OCI-LY7 (cell line): ENCODE measurements around the gene SFTPA2. TPM values are rescaled to one million over a fixed set of nuclear protein-coding genes. Genes with fewer than 3 reads are reported as not detected.
"Not testable (repeated sequence)": the region's sequence is repeated elsewhere in the genome, so short reads cannot be mapped to it uniquely, and the experiment has no call there.

Source experiments
- BruUV-seq: library from RNA; stranded (reverse); fragments of 400-500 nt; replicated peaks from 2 replicates; lab custom pipeline; 2021; lab: Mats Ljungman, UMichigan
- CTCF ChIA-PET: fragments of 300-600 bp; sonication (Branson Sonifier 250); formaldehyde crosslinking; loops from one replicate; lab custom pipeline; 2022; ENCODE audit warnings: antibody characterized with exemption; ENCODE audit not compliant: unreplicated experiment; lab: Charles Lee
- POLR2A ChIA-PET: fragments of 300-600 bp; sonication (Branson Sonifier 250); formaldehyde crosslinking; loops from one replicate; lab custom pipeline; 2022; ENCODE audit warnings: antibody characterized with exemption; lab: Charles Lee
- DNase-seq: peaks from one replicate; pipeline ENCODE4 v3.0.0-alpha.2; 2015; ENCODE audit warnings: low spot score
- H2AFZ ChIP-seq: fragments of 200-600 bp; sonication (generic), shearing (Covaris generic); 2 replicates; pipeline ENCODE4 v1.6.1; 2014; ENCODE audit warnings: mild to moderate bottlenecking, antibody characterized with exemption, low read length, moderate library complexity
- H3K27ac ChIP-seq: fragments of 200-600 bp; sonication (generic); 2 replicates; pipeline ENCODE4 v1.5.1; 2014; ENCODE audit warnings: mixed run types, low read depth, mild to moderate bottlenecking, moderate library complexity, low read length, inconsistent platforms; ENCODE audit not compliant: poor library complexity, severe bottlenecking
- H3K36me3 ChIP-seq: fragments of 200-600 bp; sonication (generic); 2 replicates; pipeline ENCODE4 v1.6.1; 2014; ENCODE audit warnings: mild to moderate bottlenecking, antibody characterized with exemption, low read length, moderate library complexity, mixed read lengths; ENCODE audit not compliant: insufficient read depth
- H3K4me1 ChIP-seq: fragments of 200-600 bp; sonication (generic); 2 replicates; pipeline ENCODE4 v1.5.1; 2014; ENCODE audit warnings: mild to moderate bottlenecking, low read length; ENCODE audit not compliant: insufficient read depth, poor library complexity, severe bottlenecking
- H3K4me2 ChIP-seq: fragments of 200-600 bp; sonication (generic); 2 replicates; pipeline ENCODE4 v1.6.1; 2014; ENCODE audit warnings: mild to moderate bottlenecking, low read length
- H3K4me3 ChIP-seq: fragments of 200-600 bp; sonication (generic); 2 replicates; pipeline ENCODE4 v1.5.1; 2014; ENCODE audit warnings: mild to moderate bottlenecking, low read depth, low read length; ENCODE audit not compliant: poor library complexity, severe bottlenecking
- H3K79me2 ChIP-seq: fragments of 200-600 bp; sonication (generic); 2 replicates; pipeline ENCODE4 v1.6.1; 2016; ENCODE audit warnings: low read depth, mild to moderate bottlenecking, low read length, moderate library complexity, mixed read lengths; ENCODE audit not compliant: insufficient read depth
- H3K9me2 ChIP-seq: fragments of 200-600 bp; sonication (generic); 2 replicates; pipeline ENCODE4 v1.6.1; 2016; ENCODE audit warnings: mild to moderate bottlenecking, low read length, mixed read lengths; ENCODE audit not compliant: insufficient read depth
- H3K9me3 ChIP-seq: fragments of 200-600 bp; sonication (generic); 2 replicates; pipeline ENCODE4 v1.6.1; 2014; ENCODE audit warnings: mild to moderate bottlenecking, mixed run types, low read length, mixed read lengths
- H4K20me1 ChIP-seq: fragments of 200-600 bp; sonication (generic); 2 replicates; pipeline ENCODE4 v1.6.1; 2014; ENCODE audit warnings: mild to moderate bottlenecking, antibody characterized with exemption, low read length, moderate library complexity, mixed read lengths; ENCODE audit not compliant: insufficient read depth
- CTCF ChIP-seq: fragments of 200-600 bp; sonication (generic); conservative IDR thresholded peaks from 2 replicates; pipeline ENCODE4 v1.5.1; 2014; ENCODE audit warnings: mild to moderate bottlenecking, antibody characterized with exemption, low read length, moderate library complexity, mixed read lengths
- EZH2phosphoT487 ChIP-seq: fragments of 200-600 bp; sonication (generic); IDR thresholded peaks from 2 replicates; pipeline ENCODE4 v1.6.1; 2018; ENCODE audit warnings: low read depth, borderline replicate concordance, mild to moderate bottlenecking, mixed run types, antibody characterized with exemption, low read length, moderate library complexity, mixed read lengths
- intact Hi-C: fragments of 100-400 bp; cut with micrococcal nuclease; formaldehyde crosslinking; loops from one replicate; pipeline ENCODE4 v1.10.0; 2022; ENCODE audit not compliant: unreplicated experiment
- total RNA-seq, 2 experiments: library from RNA; depleted of rRNA in 1 of 2; stranded (reverse); fragments of >200 nt in 1 of 2; shearing (Covaris generic) in 1 of 2; gene quantifications; 2 replicates each; pipeline ENCODE4 v1.2.3, GENCODE V29; 2014 to 2022

SFTPA2 gene
- total RNA-seq, 2 experiments from 2014 or later: not detected

- Histone ChIP-seq H4K20me1 (no peaks in the 10 kb centered on the region), H3K9me3 (no peaks in the 10 kb centered on the region), H3K9me2 (no peaks in the 10 kb centered on the region), H3K4me2 (no peak overlapping the region), H2AFZ (no peak overlapping the region), H3K79me2 (no peaks in the 10 kb centered on the region), H3K27ac (no peak overlapping the region), H3K4me3 (no peak overlapping the region), H3K36me3 (no peaks in the 10 kb centered on the region), H3K4me1 (peaks cover 19% of the 10 kb centered on the region)
- ChIA-PET CTCF (no interaction called here), POLR2A (no interaction called here)
- BruUV-seq: no TSS peak
- no peak for TF ChIP-seq EZH2phosphoT487
- TF ChIP-seq CTCF: no peak
- intact Hi-C loops: no loop called here
- no peak for DNase-seq
Observed at GRCh38 chr10:79559726-79560125, 481 bp downstream of the SFTPA2 start.

DNA sequence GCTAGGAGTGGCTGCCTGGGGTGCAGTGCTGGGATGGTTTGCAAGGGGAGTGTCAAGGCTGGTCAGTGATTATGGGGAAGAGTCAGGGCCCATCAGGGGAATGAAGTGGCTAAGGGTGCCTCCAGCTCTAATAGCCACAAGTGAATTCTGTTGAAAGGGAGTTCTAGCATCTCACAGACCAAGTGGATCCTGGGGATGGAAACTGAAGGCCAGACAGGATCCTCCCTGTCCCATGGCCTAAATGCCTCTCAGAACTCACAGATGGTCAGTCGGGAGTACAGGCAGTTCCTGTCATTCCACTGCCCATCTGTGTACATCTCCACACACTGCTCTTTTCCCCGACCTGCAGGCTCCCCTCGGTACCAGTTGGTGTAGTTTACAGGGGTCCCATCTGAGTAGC is 3.2 kb downstream of the SFTPA2 start:
- intact Hi-C loops: not testable (repeated sequence)

DNA sequence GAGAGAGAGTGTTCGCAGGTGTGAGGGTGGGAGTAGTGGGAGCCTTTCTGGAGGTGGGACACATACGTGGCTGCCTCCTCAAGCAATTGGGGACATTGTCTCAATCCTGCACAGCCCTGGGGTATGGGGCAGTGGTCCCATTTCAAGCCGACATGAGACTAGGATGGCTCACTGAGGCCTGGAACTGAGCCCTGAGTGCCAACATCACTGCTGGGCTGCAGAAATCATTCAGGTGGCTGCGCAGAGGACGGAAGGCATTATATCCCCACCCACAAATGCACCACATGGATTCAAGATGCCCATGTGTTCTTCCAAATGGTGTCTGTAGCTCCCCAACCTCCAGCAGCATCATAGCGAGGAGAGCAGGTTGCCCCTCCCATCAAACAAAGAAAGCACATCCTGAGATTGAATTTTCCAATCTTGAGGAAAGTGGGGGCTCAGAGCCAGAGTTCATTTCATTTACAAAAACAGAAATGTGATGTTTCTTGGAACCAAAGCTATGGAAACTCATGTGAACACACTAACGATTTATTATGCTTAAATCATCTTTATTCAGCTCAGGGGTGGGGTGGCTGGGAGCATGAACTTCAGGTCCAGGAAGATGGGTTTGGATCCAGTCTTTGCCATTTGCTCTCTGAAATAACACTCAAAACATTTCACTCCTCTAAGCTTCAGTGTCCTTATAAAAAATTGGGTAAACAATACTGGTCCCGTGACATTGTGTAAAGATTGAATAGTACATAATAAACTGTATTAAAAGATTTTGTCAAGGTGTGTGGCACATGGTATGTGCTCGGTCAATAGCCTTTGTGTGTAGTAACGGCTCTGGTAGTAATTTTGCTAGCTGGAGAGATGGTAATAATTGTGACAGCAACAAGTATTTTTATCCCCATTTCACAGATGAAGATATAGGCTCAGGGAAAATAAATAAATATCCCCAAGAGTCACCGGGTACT is 4.6 kb downstream of the SFTPA2 start:
- H2AFZ ChIP-seq: no peak overlapping the region
- POLR2A ChIA-PET: interaction anchor here (0.6 kb wide), 1 partner anchor 13 kb away, joined by 3 read pairs; no protein-coding TSS in a partner anchor
- no peaks in the 10 kb centered on the region for H4K20me1 ChIP-seq
- H3K27ac ChIP-seq: no peak overlapping the region
- H3K4me3 ChIP-seq: no peak overlapping the region
- H3K4me2 ChIP-seq: no peak overlapping the region
- DNase-seq: no peak
- no peaks in the 10 kb centered on the region for H3K79me2 ChIP-seq
- no peaks in the 10 kb centered on the region for H3K9me2 ChIP-seq
- CTCF ChIA-PET: no interaction called here
- no TSS peak for BruUV-seq
- no peaks in the 10 kb centered on the region for H3K36me3 ChIP-seq
- H3K9me3 ChIP-seq: no peaks in the 10 kb centered on the region
- H3K4me1 ChIP-seq: no peaks in the 10 kb centered on the region
- intact Hi-C loops: no loop called here
- TF ChIP-seq EZH2phosphoT487 (no peak), CTCF (no peak)

More for the DNA sequence above, 3.2 kb downstream of the SFTPA2 start:
- H3K9me3 ChIP-seq, H3K36me3 ChIP-seq, BruUV-seq, H3K4me2 ChIP-seq, H3K79me2 ChIP-seq, CTCF ChIA-PET, POLR2A ChIA-PET, DNase-seq, H3K27ac ChIP-seq, H4K20me1 ChIP-seq, H2AFZ ChIP-seq, H3K9me2 ChIP-seq, H3K4me1 ChIP-seq, H3K4me3 ChIP-seq: not testable (repeated sequence)
